Measurements from ENCODE around the gene UCP1.

DNA sequence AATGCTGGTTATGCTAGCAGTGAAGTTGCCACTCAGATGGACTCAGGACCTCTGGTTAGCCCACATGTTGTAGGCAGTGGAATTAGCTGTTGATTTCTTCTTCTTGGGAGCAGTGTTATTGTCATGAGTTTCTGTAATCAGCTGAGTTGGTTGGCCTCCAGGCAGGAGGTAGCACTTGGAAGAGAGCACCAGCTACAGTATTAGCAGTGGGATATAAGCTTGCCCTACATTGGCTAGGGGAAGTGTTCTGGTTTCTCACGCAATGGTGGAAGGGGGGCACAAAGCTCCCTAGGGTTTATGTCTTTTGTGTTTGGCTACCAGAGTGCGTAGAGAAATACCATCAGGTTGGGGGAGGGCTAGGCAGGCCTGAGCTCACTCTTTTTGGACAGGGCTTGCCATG, 34.0 kb upstream of the UCP1 start:
- TF ChIP-seq EZH2 (IDR thresholded peaks at IDR 0.05; ENCODE audit: borderline replicate concordance) (no peak), EZH2phosphoT487 (IDR thresholded peaks at IDR 0.05; ENCODE audit: low read depth, severe bottlenecking, unreplicated experiment) (no peak)
- TF ChIP-seq, protein P1, sequence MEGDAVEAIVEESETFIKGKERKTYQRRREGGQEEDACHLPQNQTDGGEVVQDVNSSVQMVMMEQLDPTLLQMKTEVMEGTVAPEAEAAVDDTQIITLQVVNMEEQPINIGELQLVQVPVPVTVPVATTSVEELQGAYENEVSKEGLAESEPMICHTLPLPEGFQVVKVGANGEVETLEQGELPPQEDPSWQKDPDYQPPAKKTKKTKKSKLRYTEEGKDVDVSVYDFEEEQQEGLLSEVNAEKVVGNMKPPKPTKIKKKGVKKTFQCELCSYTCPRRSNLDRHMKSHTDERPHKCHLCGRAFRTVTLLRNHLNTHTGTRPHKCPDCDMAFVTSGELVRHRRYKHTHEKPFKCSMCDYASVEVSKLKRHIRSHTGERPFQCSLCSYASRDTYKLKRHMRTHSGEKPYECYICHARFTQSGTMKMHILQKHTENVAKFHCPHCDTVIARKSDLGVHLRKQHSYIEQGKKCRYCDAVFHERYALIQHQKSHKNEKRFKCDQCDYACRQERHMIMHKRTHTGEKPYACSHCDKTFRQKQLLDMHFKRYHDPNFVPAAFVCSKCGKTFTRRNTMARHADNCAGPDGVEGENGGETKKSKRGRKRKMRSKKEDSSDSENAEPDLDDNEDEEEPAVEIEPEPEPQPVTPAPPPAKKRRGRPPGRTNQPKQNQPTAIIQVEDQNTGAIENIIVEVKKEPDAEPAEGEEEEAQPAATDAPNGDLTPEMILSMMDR (IDR thresholded peaks at IDR 0.05; ENCODE audit: poor library complexity): no peak

Measured in hepatocyte (in vitro differentiated cells).